DND-41 (cell line): Measurements from ENCODE around the gene ARHGEF39.

ENCODE experiments used
- EZH2 ChIP-seq: IDR thresholded peaks from 3 replicates; pipeline ENCODE4 v1.6.1; 2012; ENCODE audit warnings: borderline replicate concordance, low read depth, mild to moderate bottlenecking, moderate library complexity, low read length, inconsistent platforms; ENCODE audit not compliant: severe bottlenecking
- TF ChIP-seq, protein P1 (sequence below): IDR thresholded peaks from 2 replicates; pipeline ENCODE4 v1.5.1; 2012; ENCODE audit warnings: borderline replicate concordance, low read length, moderate library complexity, mild to moderate bottlenecking; ENCODE audit not compliant: poor library complexity, severe bottlenecking; ENCODE audit errors: extremely low read depth

DNA sequence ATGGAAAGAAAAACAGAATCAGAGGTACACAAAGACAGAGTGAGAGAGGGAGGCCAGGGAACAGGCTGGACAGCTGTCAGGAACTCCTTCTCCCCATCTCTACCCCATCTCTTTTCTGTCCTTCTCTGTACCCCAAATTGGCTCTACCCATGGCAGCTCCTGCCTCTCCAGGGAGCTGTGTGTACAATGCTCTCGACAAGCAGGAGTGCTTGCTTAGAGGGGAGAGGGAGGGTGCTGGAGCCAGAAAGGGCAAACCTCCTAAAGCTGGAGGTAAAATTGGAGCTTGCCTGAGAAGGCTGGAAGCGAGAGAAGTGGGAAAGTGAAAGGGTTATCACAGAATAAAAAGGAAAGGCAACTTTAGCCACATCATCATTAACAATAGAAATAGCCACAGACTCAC lies 18.3 kb upstream of the ARHGEF39 start:
- TF ChIP-seq, protein P1, sequence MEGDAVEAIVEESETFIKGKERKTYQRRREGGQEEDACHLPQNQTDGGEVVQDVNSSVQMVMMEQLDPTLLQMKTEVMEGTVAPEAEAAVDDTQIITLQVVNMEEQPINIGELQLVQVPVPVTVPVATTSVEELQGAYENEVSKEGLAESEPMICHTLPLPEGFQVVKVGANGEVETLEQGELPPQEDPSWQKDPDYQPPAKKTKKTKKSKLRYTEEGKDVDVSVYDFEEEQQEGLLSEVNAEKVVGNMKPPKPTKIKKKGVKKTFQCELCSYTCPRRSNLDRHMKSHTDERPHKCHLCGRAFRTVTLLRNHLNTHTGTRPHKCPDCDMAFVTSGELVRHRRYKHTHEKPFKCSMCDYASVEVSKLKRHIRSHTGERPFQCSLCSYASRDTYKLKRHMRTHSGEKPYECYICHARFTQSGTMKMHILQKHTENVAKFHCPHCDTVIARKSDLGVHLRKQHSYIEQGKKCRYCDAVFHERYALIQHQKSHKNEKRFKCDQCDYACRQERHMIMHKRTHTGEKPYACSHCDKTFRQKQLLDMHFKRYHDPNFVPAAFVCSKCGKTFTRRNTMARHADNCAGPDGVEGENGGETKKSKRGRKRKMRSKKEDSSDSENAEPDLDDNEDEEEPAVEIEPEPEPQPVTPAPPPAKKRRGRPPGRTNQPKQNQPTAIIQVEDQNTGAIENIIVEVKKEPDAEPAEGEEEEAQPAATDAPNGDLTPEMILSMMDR = no peak
- no peak for TF ChIP-seq EZH2
